Glomerular endothelial cell (primary cell): ENCODE data around the gene SEMA3B. TPM values are rescaled to one million over a fixed set of nuclear protein-coding genes. Genes with fewer than 3 reads are reported as not detected.
"Not testable (repeated sequence)": the region's sequence is repeated elsewhere in the genome, so short reads cannot be mapped to it uniquely, and the experiment has no call there.

Experiments
- DNase-seq: peaks from one replicate; pipeline ENCODE4 v3.0.0-alpha.2; 2011; ENCODE audit warnings: low read depth, low spot score; ENCODE audit errors: extremely low read depth
- total RNA-seq: library from RNA; depleted of rRNA; stranded (reverse); fragments of >200 nt; gene quantifications from 2 replicates; pipeline ENCODE4 v1.2.3, GENCODE V29; 2015

The SEMA3B gene
- total RNA-seq, 1 donor from 2014 or later = 2.2 TPM

DNA sequence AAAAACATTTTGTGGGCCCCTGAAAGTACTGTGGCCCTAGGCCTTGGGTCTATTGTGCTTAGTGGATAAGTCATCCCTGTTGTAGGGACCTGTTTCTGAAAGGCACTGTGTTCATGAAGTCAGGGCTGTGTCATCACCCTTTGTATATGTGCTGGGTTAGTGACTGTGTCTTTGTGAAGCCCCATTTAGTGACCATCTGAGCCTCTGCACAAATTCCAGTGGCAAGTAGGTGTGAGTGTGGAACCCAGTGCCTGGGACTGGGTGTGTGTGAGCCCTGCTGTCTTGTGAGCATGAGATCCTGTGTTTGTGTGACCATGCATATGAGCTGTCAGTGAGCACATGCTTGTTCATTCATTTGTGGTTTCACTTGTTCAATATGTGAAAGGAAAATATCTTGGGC lies 35.7 kb downstream of the SEMA3B start:
- no peak for DNase-seq

DNA sequence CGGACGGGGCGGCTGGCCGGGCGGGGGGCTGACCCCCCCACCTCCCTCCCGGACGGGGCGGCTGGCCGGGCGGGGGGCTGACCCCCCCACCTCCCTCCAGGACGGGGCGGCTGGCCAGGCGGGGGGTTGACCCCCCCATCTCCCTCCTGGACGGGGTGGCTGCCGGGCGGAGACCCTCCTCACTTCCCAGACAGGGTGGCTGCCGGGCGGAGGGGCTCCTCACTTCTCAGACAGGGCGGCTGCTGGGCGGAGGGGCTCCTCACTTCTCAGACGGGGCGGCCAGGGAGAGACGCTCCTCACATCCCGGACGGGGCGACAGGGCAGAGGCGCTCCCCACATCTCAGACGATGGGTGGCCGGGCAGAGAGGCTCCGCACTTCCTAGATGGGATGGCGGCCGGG lies 43.1 kb downstream of the SEMA3B start:
- DNase-seq = not testable (repeated sequence)

GRCh38 chr3:50314342-50314741 lies 45.4 kb downstream of the SEMA3B start:
- DNase-seq = no peak

DNA sequence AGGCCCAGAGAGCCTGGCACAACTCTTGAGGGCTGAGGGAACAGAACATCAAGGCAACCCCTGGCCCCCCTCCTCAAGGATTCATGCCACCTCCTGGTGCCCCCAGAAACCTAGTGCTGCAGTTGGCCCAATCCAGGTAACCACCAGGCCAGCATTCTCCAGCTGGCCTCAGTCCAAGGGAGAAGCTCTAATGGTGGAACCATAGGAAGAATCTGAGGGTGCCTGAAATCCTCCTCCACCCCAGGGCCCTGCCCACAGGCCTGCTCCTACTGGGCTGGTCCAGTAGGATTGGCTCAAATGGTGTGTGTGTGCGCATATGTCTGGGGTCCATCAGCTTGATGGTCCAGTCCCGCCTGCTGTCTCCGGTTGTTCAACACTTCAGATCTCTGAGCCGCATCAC lies 45.9 kb downstream of the SEMA3B start:
- no peak for DNase-seq

GRCh38 chr3:50316657-50317242 lies 47.8 kb downstream of the SEMA3B start:
- DNase-seq = no peak

DNA sequence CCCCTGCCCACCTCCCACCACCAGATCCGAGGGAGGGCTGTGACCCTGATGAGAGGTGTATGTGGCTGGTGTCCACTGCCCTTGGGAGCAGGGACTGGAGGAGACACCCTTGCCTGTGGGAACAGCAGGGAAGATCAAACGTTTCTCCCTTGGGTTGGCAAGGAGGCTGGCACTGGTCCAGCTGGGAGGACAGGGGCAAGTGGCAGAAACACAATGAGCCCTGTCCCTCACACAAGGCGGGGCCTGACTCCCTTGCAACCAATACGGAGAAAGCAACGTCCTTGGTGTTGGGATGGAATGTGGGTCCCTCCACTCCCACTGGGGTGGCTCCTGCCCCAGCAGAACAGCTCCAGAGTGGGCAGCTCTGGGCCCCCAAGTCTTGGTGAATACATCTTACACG lies 48.4 kb downstream of the SEMA3B start:
- no peak for DNase-seq

DNA sequence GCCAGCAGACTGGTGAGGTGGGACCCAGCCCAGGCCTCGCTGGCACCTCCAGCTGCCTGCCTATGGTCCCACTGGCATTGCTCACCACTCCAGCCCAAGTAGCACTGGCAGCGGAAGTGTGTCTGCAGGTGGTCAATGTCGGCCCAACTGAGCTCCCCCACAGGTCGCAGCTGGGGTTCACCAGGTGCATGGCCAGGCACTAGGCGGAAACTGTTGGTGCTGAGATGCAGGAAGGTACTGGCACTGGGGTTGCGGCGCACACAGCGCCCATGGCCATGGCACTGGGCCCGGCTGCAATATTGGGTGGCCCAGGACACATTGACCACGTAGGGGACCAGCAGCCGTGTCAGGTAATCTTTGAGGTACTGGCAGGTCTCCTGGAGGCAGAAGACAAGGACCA lies 49.2 kb downstream of the SEMA3B start:
- no peak for DNase-seq

- DNase-seq = no peak
Observed at GRCh38 chr3:50318615-50319014, 49.7 kb downstream of the SEMA3B start.

GRCh38 chr3:50319181-50319893 lies 50.4 kb downstream of the SEMA3B start:
- no peak for DNase-seq

- DNase-seq = no peak
Observed at GRCh38 chr3:50319894-50320625, 51.1 kb downstream of the SEMA3B start.

GRCh38 chr3:50320853-50321335 lies 51.9 kb downstream of the SEMA3B start:
- no peak for DNase-seq

DNA sequence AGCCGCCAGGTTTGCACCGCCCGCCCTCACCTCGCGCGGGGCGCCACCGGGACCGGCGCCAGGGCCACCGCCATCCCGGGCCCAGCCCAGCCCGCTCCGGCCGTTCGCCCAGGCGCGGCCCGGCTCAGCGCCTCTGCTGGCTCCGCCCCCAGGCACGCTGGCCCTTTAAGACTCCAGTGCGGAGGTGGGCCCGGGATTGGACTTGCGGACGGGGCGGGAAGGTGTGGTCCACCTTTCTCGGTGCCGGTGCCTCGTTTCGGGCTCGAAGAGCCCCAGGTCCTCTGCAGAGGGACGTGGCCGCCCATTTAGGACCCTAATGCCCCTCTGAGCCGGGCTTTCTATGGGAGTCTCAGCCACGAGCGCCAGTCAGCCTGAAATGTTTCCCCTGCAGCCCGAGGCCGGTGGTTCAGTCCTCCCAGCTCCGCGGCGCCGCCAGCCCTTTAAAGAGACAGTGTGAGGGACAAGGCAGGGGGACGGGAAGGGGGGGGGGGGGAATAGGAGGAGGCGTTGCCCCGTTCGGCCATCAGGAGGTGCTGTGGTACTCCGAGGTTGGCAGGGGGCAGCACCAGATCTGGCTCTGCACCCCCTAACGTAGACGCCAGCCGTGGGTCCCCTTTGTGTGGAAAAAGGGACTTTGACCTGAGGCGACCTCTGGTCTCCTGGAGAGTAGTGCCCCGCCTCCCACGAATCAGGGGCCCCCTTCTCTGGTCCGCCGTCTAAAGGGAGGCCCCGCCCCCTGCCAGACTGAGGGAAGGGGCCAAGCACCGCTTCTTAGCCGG lies 52.6 kb downstream of the SEMA3B start:
- DNase-seq = no peak

- no peak for DNase-seq
Observed at GRCh38 chr3:50322115-50322385, 53.1 kb downstream of the SEMA3B start.

DNA sequence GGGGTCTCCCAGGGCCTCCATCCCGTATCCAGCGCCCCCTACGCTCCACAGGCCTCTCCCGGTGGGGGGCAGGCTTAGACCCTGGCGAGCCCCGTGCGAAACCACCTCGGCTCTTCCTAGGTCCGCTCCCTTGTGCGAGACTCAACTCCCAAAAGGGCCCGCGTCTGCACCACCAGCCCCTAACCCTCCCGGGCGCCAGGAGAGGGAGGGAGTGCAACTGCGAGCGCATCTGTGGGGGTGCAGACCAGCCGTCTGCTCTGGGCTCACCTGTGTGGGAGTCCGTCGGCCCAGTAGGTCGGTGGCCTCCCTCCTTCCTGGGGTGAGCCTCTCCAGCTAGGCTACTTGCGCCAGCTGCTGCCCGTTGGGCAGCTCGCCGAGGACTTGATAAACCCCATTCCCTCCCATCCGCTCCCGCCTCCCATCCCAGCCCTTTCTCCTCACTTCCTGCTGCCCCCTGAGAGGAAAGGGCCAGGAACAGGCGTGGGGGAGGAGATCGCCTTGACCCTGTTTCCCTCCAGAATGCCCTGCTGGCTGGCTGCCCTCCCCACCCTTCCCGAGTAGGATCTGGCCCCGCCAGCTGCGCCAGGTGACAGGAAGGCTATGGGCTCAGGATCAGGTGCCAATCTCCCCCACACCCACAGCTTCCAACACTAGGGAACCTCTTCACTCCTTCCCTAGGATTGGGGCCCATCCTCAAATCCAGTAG lies 53.6 kb downstream of the SEMA3B start, which contains the start of gene HYAL2:
Gene HYAL2 (minus strand): TSS at position 360 of the 706 bp plus-strand sequence. CDS start 2,256 bp downstream, outside the sequence.
- no peak for DNase-seq

- no peak for DNase-seq
Observed at GRCh38 chr3:50323092-50323600, 54.2 kb downstream of the SEMA3B start.

DNA sequence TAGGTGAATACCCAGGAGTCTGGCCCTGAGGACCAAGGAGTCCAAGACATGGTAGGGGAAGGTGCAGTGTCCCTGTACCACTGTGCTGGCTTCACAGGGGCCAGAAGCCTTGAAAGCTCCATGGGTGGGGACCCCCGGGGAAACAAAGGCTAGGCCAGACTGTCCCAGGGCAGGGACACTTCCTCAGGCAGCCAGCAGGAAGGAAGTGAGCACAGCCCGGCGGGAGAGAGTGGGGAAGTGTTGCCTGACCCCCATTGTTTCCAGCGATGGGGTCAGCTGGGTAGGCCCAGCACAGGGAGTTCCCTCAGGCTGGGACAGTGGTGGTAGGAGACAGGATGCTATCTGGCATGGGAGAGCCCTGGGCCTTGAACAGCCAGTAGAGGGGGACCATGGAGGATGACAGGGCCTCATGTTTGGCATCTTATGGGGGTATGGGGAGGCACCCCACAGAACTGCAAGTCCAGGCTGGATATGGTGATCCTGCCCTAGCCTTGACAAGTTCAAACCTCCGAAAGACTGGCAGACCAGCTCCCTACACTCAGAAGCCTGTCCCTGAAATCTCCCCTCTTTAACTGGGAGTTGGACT lies 54.8 kb downstream of the SEMA3B start:
- no peak for DNase-seq

- no peak for DNase-seq
Observed at GRCh38 chr3:50324351-50325112, 55.6 kb downstream of the SEMA3B start.

GRCh38 chr3:50325113-50325480 lies 56.1 kb downstream of the SEMA3B start:
- no peak for DNase-seq

- no peak for DNase-seq
Observed at GRCh38 chr3:50325497-50326181, 56.7 kb downstream of the SEMA3B start.
